Measurements from ENCODE around the gene TRIM37.

DNA sequence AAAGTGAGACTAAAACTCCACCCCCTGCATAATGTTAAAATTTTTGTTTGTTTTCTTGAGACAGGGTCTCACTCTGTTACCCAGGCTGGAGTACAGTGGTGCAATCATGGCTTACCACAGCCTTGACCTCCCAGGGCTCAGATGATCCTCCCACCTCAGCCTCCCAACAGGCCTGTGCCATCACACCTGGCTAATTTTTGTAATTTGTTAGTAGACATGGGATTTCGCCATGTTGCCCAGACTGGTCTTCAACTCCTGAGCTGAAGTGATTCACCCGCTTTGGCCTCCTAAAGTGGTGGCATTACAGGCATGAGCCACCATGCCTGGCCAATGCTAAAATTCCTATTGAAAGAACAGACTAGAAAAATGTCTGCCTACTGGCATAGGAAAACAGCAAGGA, 103.8 kb downstream of the TRIM37 start:
- TF ChIP-seq CTCF (IDR thresholded peaks at IDR 0.05 in 8 of 11, conservative IDR thresholded peaks at IDR 0.05 in 3 of 11), result no peak
- TF ChIP-seq POLR2A (IDR thresholded peaks at IDR 0.05), result no peak
- TF ChIP-seq POLR2AphosphoS5 (IDR thresholded peaks at IDR 0.05), result no peak

All from spleen (tissue), 7 donors.